Vagina (tissue), 2 donors: ENCODE results near the gene RIPOR1. TPM values are rescaled to one million over a fixed set of nuclear protein-coding genes. Genes with fewer than 3 reads are reported as not detected.

Source experiments
- DNase-seq, 2 donors: peaks; one replicate each; pipeline ENCODE4 v3.0.0-alpha.2; 2017; ENCODE audit errors: extremely low spot score in 2 of 2
- H3K27ac ChIP-seq: fragments of 200-600 bp; sonication (generic); one replicate; pipeline ENCODE4 v1.5.1; 2019
- H3K27me3 ChIP-seq: fragments of 200-600 bp; sonication (generic); one replicate; pipeline ENCODE4 v1.5.1; 2019
- H3K36me3 ChIP-seq, 2 donors: fragments of 200-600 bp; sonication (generic); one replicate each; pipeline ENCODE4 v1.5.1; 2017 to 2019
- H3K4me1 ChIP-seq: fragments of 200-600 bp; sonication (generic); one replicate; pipeline ENCODE4 v1.5.1; 2019
- H3K4me3 ChIP-seq, 2 donors: fragments of 200-600 bp; sonication (generic); 1 replicate in 1 of 2; 2 replicates in 1 of 2; pipeline ENCODE4 v1.5.1; 2016 to 2019
- H3K9me3 ChIP-seq: fragments of 200-600 bp; sonication (generic); one replicate; pipeline ENCODE4 v1.5.1; 2019
- POLR2A ChIP-seq, 2 donors: fragments of 450-650 bp; IDR thresholded peaks; one replicate each; pipeline ENCODE4 v1.6.1; 2017; ENCODE audit warnings: antibody characterized with exemption in 2 of 2, mild to moderate bottlenecking in 2 of 2, moderate library complexity in 2 of 2
- POLR2AphosphoS5 ChIP-seq, 2 donors: sonication (generic); formaldehyde crosslinking; IDR thresholded peaks; one replicate each; pipeline ENCODE4 v1.9.0; 2017; ENCODE audit warnings: antibody characterized with exemption in 2 of 2, mild to moderate bottlenecking in 2 of 2, low read depth in 1 of 2; ENCODE audit not compliant: insufficient read depth in 1 of 2
- intact Hi-C: fragments of 100-400 bp; cut with DNase I; formaldehyde crosslinking; loops from one replicate; pipeline ENCODE4 v1.15.1; 2023
- total RNA-seq: library from RNA; depleted of rRNA; stranded (reverse); fragments of >200 nt; gene quantifications from one replicate; pipeline ENCODE4 v1.2.3, GENCODE V29; 2016
- TF ChIP-seq, protein P1 (sequence below), 3 experiments: fragments of 450-650 bp in 2 of 3; fragments of 200-600 bp in 1 of 3; sonication (generic) in 1 of 3; IDR thresholded peaks; one replicate each; pipeline ENCODE4 v1.5.1; 2017 to 2019; ENCODE audit warnings: antibody characterized with exemption in 3 of 3, mild to moderate bottlenecking in 2 of 3, moderate library complexity in 2 of 3

RIPOR1 gene
- total RNA-seq, 1 donor from 2014 or later = 54.8 TPM

DNA sequence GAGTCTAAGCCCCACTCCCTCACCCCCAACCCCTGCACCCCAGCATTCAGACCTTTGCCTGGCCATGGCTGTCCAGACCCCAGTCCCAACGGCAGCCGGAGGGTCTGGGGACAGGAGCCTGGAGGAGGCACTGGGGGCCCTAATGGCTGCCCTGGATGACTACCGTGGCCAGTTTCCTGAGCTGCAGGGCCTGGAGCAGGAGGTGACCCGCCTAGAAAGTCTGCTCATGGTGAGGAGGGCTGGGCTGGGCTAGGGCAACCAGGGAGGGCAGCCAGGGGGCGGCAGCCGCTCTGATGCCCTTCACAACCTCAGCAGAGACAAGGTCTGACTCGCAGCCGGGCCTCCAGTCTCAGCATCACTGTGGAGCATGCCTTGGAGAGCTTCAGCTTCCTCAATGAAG is 14.4 kb downstream of the RIPOR1 start:
- intact Hi-C loops = no loop called here
- DNase-seq = no peak
- peaks cover 2 to 61% of the 10 kb centered on the region in 2 donors for H3K36me3 ChIP-seq
- H3K27me3 ChIP-seq = no peaks in the 10 kb centered on the region
- TF ChIP-seq POLR2AphosphoS5 (IDR thresholded peaks at IDR 0.05; ENCODE audit: insufficient read depth in 1 of 2, low read depth in 1 of 2) (no peak), POLR2A (IDR thresholded peaks at IDR 0.05) (no peak)
- no peak overlapping the region for H3K4me3 ChIP-seq
- peaks cover 69% of the 10 kb centered on the region for H3K4me1 ChIP-seq
- H3K9me3 ChIP-seq = no peaks in the 10 kb centered on the region
- no peak overlapping the region for H3K27ac ChIP-seq

DNA sequence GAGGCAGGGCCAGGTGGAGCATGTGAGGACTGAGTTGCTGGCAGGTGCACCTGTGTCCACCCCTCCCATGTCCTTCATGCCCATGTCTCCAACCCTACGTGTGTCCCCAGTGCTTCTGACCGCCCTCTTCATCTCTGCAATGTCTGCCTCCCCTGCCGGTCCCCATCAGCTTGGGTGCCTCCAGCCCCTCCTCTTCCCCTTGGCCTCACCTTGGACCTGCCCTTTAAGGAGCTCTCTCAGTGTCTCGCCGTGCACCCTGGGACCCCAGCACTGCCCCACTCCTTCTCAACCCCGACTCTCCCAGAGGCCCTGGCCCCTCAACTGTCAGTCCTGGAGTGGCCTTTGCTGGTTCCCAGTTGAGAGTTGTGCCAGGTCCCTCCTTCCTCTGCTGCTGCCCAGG is 15.0 kb downstream of the RIPOR1 start:
- H3K36me3 ChIP-seq = peaks cover 2 to 61% of the 10 kb centered on the region in 2 donors
- no peak for DNase-seq
- no peaks in the 10 kb centered on the region for H3K27me3 ChIP-seq
- H3K27ac ChIP-seq = no peak overlapping the region
- TF ChIP-seq, protein P1, sequence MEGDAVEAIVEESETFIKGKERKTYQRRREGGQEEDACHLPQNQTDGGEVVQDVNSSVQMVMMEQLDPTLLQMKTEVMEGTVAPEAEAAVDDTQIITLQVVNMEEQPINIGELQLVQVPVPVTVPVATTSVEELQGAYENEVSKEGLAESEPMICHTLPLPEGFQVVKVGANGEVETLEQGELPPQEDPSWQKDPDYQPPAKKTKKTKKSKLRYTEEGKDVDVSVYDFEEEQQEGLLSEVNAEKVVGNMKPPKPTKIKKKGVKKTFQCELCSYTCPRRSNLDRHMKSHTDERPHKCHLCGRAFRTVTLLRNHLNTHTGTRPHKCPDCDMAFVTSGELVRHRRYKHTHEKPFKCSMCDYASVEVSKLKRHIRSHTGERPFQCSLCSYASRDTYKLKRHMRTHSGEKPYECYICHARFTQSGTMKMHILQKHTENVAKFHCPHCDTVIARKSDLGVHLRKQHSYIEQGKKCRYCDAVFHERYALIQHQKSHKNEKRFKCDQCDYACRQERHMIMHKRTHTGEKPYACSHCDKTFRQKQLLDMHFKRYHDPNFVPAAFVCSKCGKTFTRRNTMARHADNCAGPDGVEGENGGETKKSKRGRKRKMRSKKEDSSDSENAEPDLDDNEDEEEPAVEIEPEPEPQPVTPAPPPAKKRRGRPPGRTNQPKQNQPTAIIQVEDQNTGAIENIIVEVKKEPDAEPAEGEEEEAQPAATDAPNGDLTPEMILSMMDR (IDR thresholded peaks at IDR 0.05) = no peak
- TF ChIP-seq POLR2A (IDR thresholded peaks at IDR 0.05) = no peak
- intact Hi-C loops = no loop called here
- no peaks in the 10 kb centered on the region for H3K9me3 ChIP-seq
- H3K4me3 ChIP-seq = no peak overlapping the region
- H3K4me1 ChIP-seq = peaks cover 69% of the 10 kb centered on the region

DNA sequence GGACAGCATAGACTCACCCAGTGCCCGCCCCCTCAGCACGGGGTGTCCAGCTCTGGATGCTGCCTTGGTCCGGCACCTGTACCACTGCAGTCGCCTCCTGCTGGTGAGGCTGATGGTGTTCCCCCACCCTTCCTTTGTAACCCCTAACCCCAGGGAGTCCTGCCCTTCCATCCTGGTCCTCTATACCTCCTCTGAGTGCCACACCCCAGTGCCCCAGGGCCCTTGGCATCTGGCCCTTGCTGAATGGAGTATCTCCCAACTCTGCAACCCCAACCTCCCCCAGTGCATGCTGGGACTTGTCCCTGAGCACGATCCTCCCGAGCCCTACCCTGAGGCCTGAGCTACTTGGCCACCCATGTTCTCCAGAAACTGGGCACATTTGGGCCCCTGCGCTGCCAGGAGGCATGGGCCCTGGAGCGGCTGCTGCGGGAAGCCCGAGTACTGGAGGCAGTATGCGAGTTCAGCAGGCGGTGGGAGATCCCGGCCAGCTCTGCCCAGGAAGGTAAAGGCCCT is 15.8 kb downstream of the RIPOR1 start:
- intact Hi-C loops = no loop called here

DNA sequence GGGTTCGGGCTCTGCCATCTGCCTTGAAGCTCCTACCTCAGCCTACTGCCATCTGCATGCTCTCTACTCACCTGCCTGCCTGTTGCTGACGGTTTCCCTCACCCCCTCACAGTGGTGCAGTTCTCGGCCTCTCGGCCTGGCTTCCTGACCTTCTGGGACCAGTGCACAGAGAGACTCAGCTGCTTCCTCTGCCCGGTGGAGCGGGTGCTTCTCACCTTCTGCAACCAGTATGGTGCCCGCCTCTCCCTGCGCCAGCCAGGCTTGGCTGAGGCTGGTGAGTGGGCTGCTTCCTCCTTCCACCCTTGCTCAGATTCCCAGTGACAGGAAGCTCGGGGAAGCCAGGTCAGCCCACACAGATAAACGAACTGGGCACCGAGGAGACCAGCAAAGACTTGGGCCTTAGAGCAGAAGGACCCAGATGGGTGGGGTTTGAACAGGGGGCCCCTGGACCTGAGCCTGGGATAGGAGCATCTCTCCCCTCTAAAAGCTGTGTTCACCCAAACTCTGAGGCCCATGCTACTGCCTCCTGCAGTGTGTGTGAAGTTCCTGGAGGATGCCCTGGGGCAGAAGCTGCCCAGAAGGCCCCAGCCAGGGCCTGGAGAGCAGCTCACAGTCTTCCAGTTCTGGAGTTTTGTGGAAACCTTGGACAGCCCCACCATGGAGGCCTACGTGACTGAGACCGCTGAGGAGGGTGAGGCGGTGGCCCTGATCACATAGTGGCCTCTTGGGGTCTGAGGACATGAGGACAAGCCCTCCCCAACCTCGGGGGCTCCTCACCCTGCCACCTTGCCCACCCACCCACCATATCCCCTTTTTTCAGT is 16.4 kb downstream of the RIPOR1 start:
- no peak for DNase-seq
- Histone ChIP-seq H3K27ac (no peak overlapping the region), H3K27me3 (no peaks in the 10 kb centered on the region), H3K36me3 (peaks cover 2 to 60% of the 10 kb centered on the region in 2 donors), H3K9me3 (no peaks in the 10 kb centered on the region), H3K4me3 (no peak overlapping the region), H3K4me1 (peaks cover 54% of the 10 kb centered on the region)
- intact Hi-C loops = no loop called here
- no peak for TF ChIP-seq POLR2AphosphoS5 (IDR thresholded peaks at IDR 0.05; ENCODE audit: insufficient read depth in 1 of 2, low read depth in 1 of 2)
- no peak for TF ChIP-seq POLR2A (IDR thresholded peaks at IDR 0.05)
- TF ChIP-seq, protein P1 (IDR thresholded peaks at IDR 0.05) = no peak

More for the DNA sequence above, 15.8 kb downstream of the RIPOR1 start:
- no peaks in the 10 kb centered on the region for H3K27me3 ChIP-seq
- H3K9me3 ChIP-seq = no peaks in the 10 kb centered on the region
- H3K27ac ChIP-seq = no peak overlapping the region
- peaks cover 61% of the 10 kb centered on the region for H3K4me1 ChIP-seq
- TF ChIP-seq POLR2AphosphoS5 (IDR thresholded peaks at IDR 0.05; ENCODE audit: insufficient read depth in 1 of 2, low read depth in 1 of 2) = no peak
- TF ChIP-seq, protein P1 (IDR thresholded peaks at IDR 0.05) = no peak
- TF ChIP-seq POLR2A (IDR thresholded peaks at IDR 0.05) = no peak
- DNase-seq = no peak
- H3K36me3 ChIP-seq = peaks cover 2 to 61% of the 10 kb centered on the region in 2 donors
- no peak overlapping the region for H3K4me3 ChIP-seq

DNA sequence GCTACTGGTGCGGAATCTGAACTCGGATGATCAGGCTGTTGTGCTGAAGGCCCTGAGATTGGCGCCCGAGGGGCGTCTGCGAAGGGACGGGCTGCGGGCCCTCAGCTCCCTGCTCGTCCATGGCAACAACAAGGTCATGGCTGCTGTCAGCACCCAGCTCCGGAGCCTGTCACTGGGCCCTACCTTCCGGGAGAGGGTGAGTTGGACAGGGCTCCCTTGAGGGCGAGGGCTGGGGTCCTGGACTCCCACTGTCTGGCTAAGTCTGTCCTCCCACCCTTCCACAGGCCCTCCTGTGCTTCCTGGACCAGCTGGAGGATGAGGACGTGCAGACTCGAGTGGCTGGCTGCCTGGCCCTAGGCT is 17.0 kb downstream of the RIPOR1 start:
- H3K36me3 ChIP-seq = peaks cover 2 to 54% of the 10 kb centered on the region in 2 donors
- no peak for DNase-seq
- intact Hi-C loops = no loop called here
- H3K9me3 ChIP-seq = no peaks in the 10 kb centered on the region
- H3K27ac ChIP-seq = no peak overlapping the region
- H3K27me3 ChIP-seq = no peaks in the 10 kb centered on the region
- peaks cover 52% of the 10 kb centered on the region for H3K4me1 ChIP-seq
- TF ChIP-seq, protein P1 (IDR thresholded peaks at IDR 0.05) = no peak
- H3K4me3 ChIP-seq = no peak overlapping the region
